Transverse colon (tissue), 4 donors: Measurements from ENCODE around the gene KRT6B.
A peak's percentile ranks its signal among the peaks of the same experiment; 100 is the strongest.

Source experiments
- EP300 ChIP-seq: sonication (generic); formaldehyde crosslinking; IDR thresholded peaks from one replicate; pipeline ENCODE4 v1.6.1; 2017; ENCODE audit warnings: antibody characterized with exemption, low read depth
- POLR2A ChIP-seq: fragments of 450-650 bp; IDR thresholded peaks from one replicate; pipeline ENCODE4 v1.6.1; 2016; ENCODE audit warnings: antibody characterized with exemption, mild to moderate bottlenecking, moderate library complexity
- POLR2AphosphoS5 ChIP-seq, 3 donors: sonication (generic); formaldehyde crosslinking; IDR thresholded peaks; one replicate each; pipeline ENCODE4 v1.6.1; 2016; ENCODE audit warnings: antibody characterized with exemption in 3 of 3
- TF ChIP-seq, protein P1 (sequence below), 5 experiments: fragments of 200-600 bp in 3 of 5; fragments of 450-650 bp in 2 of 5; sonication (generic) in 3 of 5; IDR thresholded peaks; 1 replicate in 2 of 5; 2 replicates in 3 of 5; pipeline ENCODE4 v1.5.1; 2016 to 2017; ENCODE audit warnings: antibody characterized with exemption in 5 of 5, inconsistent platforms in 3 of 5, mild to moderate bottlenecking in 2 of 5, moderate library complexity in 1 of 5

- TF ChIP-seq, protein P1, sequence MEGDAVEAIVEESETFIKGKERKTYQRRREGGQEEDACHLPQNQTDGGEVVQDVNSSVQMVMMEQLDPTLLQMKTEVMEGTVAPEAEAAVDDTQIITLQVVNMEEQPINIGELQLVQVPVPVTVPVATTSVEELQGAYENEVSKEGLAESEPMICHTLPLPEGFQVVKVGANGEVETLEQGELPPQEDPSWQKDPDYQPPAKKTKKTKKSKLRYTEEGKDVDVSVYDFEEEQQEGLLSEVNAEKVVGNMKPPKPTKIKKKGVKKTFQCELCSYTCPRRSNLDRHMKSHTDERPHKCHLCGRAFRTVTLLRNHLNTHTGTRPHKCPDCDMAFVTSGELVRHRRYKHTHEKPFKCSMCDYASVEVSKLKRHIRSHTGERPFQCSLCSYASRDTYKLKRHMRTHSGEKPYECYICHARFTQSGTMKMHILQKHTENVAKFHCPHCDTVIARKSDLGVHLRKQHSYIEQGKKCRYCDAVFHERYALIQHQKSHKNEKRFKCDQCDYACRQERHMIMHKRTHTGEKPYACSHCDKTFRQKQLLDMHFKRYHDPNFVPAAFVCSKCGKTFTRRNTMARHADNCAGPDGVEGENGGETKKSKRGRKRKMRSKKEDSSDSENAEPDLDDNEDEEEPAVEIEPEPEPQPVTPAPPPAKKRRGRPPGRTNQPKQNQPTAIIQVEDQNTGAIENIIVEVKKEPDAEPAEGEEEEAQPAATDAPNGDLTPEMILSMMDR (IDR thresholded peaks at IDR 0.05) = no peak
- peak in 2 of 3 donors; percentile 33 to 45 for TF ChIP-seq POLR2AphosphoS5 (IDR thresholded peaks at IDR 0.05)
- TF ChIP-seq POLR2A = no peak
- TF ChIP-seq EP300 = no peak
Observed at GRCh38 chr12:52494518-52494917, 42.6 kb upstream of the KRT6B start.
